Measurements from ENCODE around the gene NDST1.

GRCh38 chr5:150540042-150540441 is 32.1 kb downstream of the NDST1 start:
- no peak for TF ChIP-seq CTCF (IDR thresholded peaks at IDR 0.05; ENCODE audit: low read depth, low read length, poor library complexity, severe bottlenecking)
- no peak for TF ChIP-seq EZH2phosphoT487 (IDR thresholded peaks at IDR 0.05; ENCODE audit: borderline replicate concordance, low read length)
